Left cardiac atrium (tissue), 4 donors: Measurements from ENCODE around the gene ATF7. TPM values are rescaled to one million over a fixed set of nuclear protein-coding genes. Genes with fewer than 3 reads are reported as not detected.
"Not testable (repeated sequence)": the region's sequence is repeated elsewhere in the genome, so short reads cannot be mapped to it uniquely, and the experiment has no call there.

Experiments used
- ATAC-seq, 2 donors: fragments of 200-7000 bp; cut with Tn5 transposase; one replicate each; pipeline ENCODE4 v1.9.1; 2020; ENCODE audit warnings: mild to moderate bottlenecking in 2 of 2, moderate library complexity in 2 of 2
- DNase-seq: peaks from one replicate; pipeline ENCODE4 v3.0.0-alpha.2; 2020
- intact Hi-C, 2 donors: fragments of 100-400 bp; cut with DNase I; formaldehyde crosslinking; loops; one replicate each; pipeline versions ENCODE4 v1.14.1 to v1.15.1; 2022 to 2023
- total RNA-seq, 2 donors: library from RNA; stranded (reverse); fragmentation: NEBNext Ultra II Directional; extraction: Animal tissue kit (Norgen Biotek cat#: 25700); gene quantifications; one replicate each; pipeline ENCODE4 v1.2.1, GENCODE V29; 2021
- donor health status: DM: no; HTN: yes; CAD: no.
- donor health status: DM: no; HTN: yes; CAD: no; lungs with severe emphysema.
- donor health status: DM: yes; HTN: yes; CAD: no.
- donor health status: Dilated cardiomyopathy.

ATF7 gene
- total RNA-seq, 2 donors from 2014 or later = 30.1 to 34.7 TPM

- no peak for ATAC-seq
- no peak for DNase-seq
- intact Hi-C loops = no loop called here
Measured at GRCh38 chr12:53602176-53602864, 23.9 kb downstream of the ATF7 start.

GRCh38 chr12:53601296-53601847 lies 24.8 kb downstream of the ATF7 start:
- ATAC-seq (peak; percentile 19 to 40), DNase-seq (no peak)
- intact Hi-C loops = no loop called here

GRCh38 chr12:53600490-53601295 lies 25.5 kb downstream of the ATF7 start:
- intact Hi-C loops = no loop called here
- ATAC-seq (no peak), DNase-seq (no peak)

GRCh38 chr12:53599579-53599978 lies 26.6 kb downstream of the ATF7 start:
- intact Hi-C loops = no loop called here
- no peak for DNase-seq
- ATAC-seq = no peak

- ATAC-seq, DNase-seq, intact Hi-C loops: not testable (repeated sequence)
Measured at GRCh38 chr12:53598971-53599370, 27.2 kb downstream of the ATF7 start.

GRCh38 chr12:53596920-53597363 lies 29.2 kb downstream of the ATF7 start:
- ATAC-seq = peak; percentile 78 to 85
- intact Hi-C loops = loop anchor here in 1 of 2 donors (2.0 kb wide), 1 partner anchor 80 kb away; the partner anchor contains the start of gene ATP5MC2
- DNase-seq = no peak

- DNase-seq (no peak), ATAC-seq (no peak)
- intact Hi-C loops = no loop called here
Measured at GRCh38 chr12:53594897-53595615, 31.1 kb downstream of the ATF7 start.

- ATAC-seq = no peak
- DNase-seq = no peak
- intact Hi-C loops = no loop called here
Measured at GRCh38 chr12:53593707-53594106, 32.5 kb downstream of the ATF7 start.

- no peak for DNase-seq
- intact Hi-C loops = no loop called here
- ATAC-seq = no peak
Measured at GRCh38 chr12:53593031-53593430, 33.2 kb downstream of the ATF7 start.

- no peak for DNase-seq
- ATAC-seq = no peak
- intact Hi-C loops = no loop called here
Measured at GRCh38 chr12:53592426-53592825, 33.8 kb downstream of the ATF7 start.

- intact Hi-C loops = no loop called here
- DNase-seq = no peak
Measured at GRCh38 chr12:53591301-53592206, 34.6 kb downstream of the ATF7 start.

GRCh38 chr12:53590652-53591051 lies 35.5 kb downstream of the ATF7 start:
- no peak for DNase-seq
- ATAC-seq = no peak
- intact Hi-C loops = no loop called here

More at GRCh38 chr12:53591301-53592206, 34.6 kb downstream of the ATF7 start:
- ATAC-seq = peak in 1 of 2 donors; percentile 66

GRCh38 chr12:53589915-53590314 lies 36.3 kb downstream of the ATF7 start:
- no peak for ATAC-seq
- DNase-seq = no peak
- intact Hi-C loops = no loop called here

- ATAC-seq (no peak), DNase-seq (no peak)
- intact Hi-C loops = no loop called here
Measured at GRCh38 chr12:53589423-53589822, 36.8 kb downstream of the ATF7 start.

GRCh38 chr12:53588123-53588522 lies 38.1 kb downstream of the ATF7 start:
- no peak for DNase-seq
- ATAC-seq = no peak
- intact Hi-C loops = no loop called here

- ATAC-seq (no peak), DNase-seq (no peak)
- intact Hi-C loops = no loop called here
Measured at GRCh38 chr12:53586745-53587144, 39.4 kb downstream of the ATF7 start.

- intact Hi-C loops = no loop called here
- peak in 1 of 2 donors; percentile 33 for ATAC-seq
- no peak for DNase-seq
Measured at GRCh38 chr12:53585448-53586125, 40.6 kb downstream of the ATF7 start.

- ATAC-seq (peak in 1 of 2 donors; percentile 49), DNase-seq (no peak)
- intact Hi-C loops = no loop called here
Measured at GRCh38 chr12:53579545-53579955, 46.6 kb downstream of the ATF7 start.
